Osteoblast (primary cell): ENCODE results near the gene GAS2L2. TPM values are rescaled to one million over a fixed set of nuclear protein-coding genes. Genes with fewer than 3 reads are reported as not detected.
A peak's percentile ranks its signal among the peaks of the same experiment; 100 is the strongest.

Experiments used
- DNase-seq: peaks from one replicate; pipeline ENCODE4 v3.0.0; 2011; ENCODE audit warnings: low spot score, mixed read lengths; ENCODE audit not compliant: insufficient read length; ENCODE audit errors: missing footprints
- H2AFZ ChIP-seq: 2 replicates; pipeline ENCODE4 v1.6.0; 2011; ENCODE audit warnings: mild to moderate bottlenecking, low read length
- H3K27ac ChIP-seq: 2 replicates; pipeline ENCODE4 v1.5.1; 2011; ENCODE audit warnings: mild to moderate bottlenecking, low read depth, low read length, moderate library complexity
- H3K27me3 ChIP-seq: 2 replicates; pipeline ENCODE4 v1.6.0; 2012; ENCODE audit warnings: mild to moderate bottlenecking, control low read depth, inconsistent platforms, low read length, moderate library complexity; ENCODE audit not compliant: insufficient read depth
- H3K36me3 ChIP-seq: 2 replicates; pipeline ENCODE4 v1.5.1; 2011; ENCODE audit warnings: mild to moderate bottlenecking, low read length, control low read depth, moderate library complexity; ENCODE audit not compliant: insufficient read depth
- H3K4me1 ChIP-seq: 2 replicates; pipeline ENCODE4 v1.5.1; 2011; ENCODE audit warnings: mild to moderate bottlenecking, low read length, control low read depth, moderate library complexity; ENCODE audit not compliant: insufficient read depth
- H3K4me2 ChIP-seq: 2 replicates; pipeline ENCODE4 v1.6.0; 2011; ENCODE audit warnings: mild to moderate bottlenecking, low read length; ENCODE audit not compliant: insufficient read depth
- H3K4me3 ChIP-seq: fragments of 200-600 bp; sonication (generic); 3 replicates; pipeline ENCODE4 v1.5.1; 2012; ENCODE audit warnings: mild to moderate bottlenecking, low read length, inconsistent platforms; ENCODE audit not compliant: insufficient read depth
- H3K79me2 ChIP-seq: 2 replicates; pipeline ENCODE4 v1.6.0; 2012; ENCODE audit warnings: mild to moderate bottlenecking, low read length, control low read depth, inconsistent platforms; ENCODE audit not compliant: insufficient read depth
- H3K9me3 ChIP-seq: 2 replicates; pipeline ENCODE4 v1.5.1; 2011; ENCODE audit warnings: low read depth, low read length, control low read depth
- H4K20me1 ChIP-seq: 2 replicates; pipeline ENCODE4 v1.6.0; 2012; ENCODE audit warnings: mild to moderate bottlenecking, low read length, control low read depth; ENCODE audit not compliant: insufficient read depth
- CTCF ChIP-seq: IDR thresholded peaks from 2 replicates; pipeline ENCODE4 v1.5.1; 2011; ENCODE audit warnings: mild to moderate bottlenecking, low read depth, low read length, moderate library complexity; ENCODE audit errors: extremely low read depth
- total RNA-seq: library from RNA; depleted of rRNA; stranded (reverse); fragments of >200 nt; gene quantifications from 2 replicates; pipeline ENCODE4 v1.2.3, GENCODE V29; 2012

GAS2L2 gene
- total RNA-seq, 1 donor, result not detected

GRCh38 chr17:35793257-35793656, 40.2 kb upstream of the GAS2L2 start:
- Histone ChIP-seq H3K36me3 (no peaks in the 10 kb centered on the region), H3K4me2 (no peak overlapping the region), H3K79me2 (no peaks in the 10 kb centered on the region), H4K20me1 (no peaks in the 10 kb centered on the region), H3K27me3 (peaks cover 65% of the 10 kb centered on the region), H3K9me3 (no peaks in the 10 kb centered on the region), H3K27ac (no peak overlapping the region), H3K4me1 (peaks cover 16% of the 10 kb centered on the region), H3K4me3 (no peak overlapping the region), H2AFZ (no peak overlapping the region)
- DNase-seq, result peak; percentile 17
- TF ChIP-seq CTCF, result no peak

- Histone ChIP-seq H3K4me1 (peaks cover 28% of the 10 kb centered on the region), H3K9me3 (no peaks in the 10 kb centered on the region), H4K20me1 (no peaks in the 10 kb centered on the region), H3K27ac (no peak overlapping the region), H3K4me3 (no peak overlapping the region), H2AFZ (no peak overlapping the region), H3K27me3 (peaks cover 50% of the 10 kb centered on the region), H3K4me2 (no peak overlapping the region), H3K79me2 (no peaks in the 10 kb centered on the region), H3K36me3 (no peaks in the 10 kb centered on the region)
- no peak for DNase-seq
- no peak for TF ChIP-seq CTCF
These were observed 38.8 kb upstream of the GAS2L2 start for GRCh38 chr17:35791681-35792350.

GRCh38 chr17:35790841-35791240, 37.8 kb upstream of the GAS2L2 start:
- no peak overlapping the region for H3K4me2 ChIP-seq
- H2AFZ ChIP-seq, result no peak overlapping the region
- H3K79me2 ChIP-seq, result no peaks in the 10 kb centered on the region
- no peaks in the 10 kb centered on the region for H3K36me3 ChIP-seq
- peaks cover 33% of the 10 kb centered on the region for H3K4me1 ChIP-seq
- DNase-seq, result no peak
- H3K4me3 ChIP-seq, result no peak overlapping the region
- no peaks in the 10 kb centered on the region for H3K9me3 ChIP-seq
- H3K27ac ChIP-seq, result no peak overlapping the region
- TF ChIP-seq CTCF, result no peak
- no peaks in the 10 kb centered on the region for H4K20me1 ChIP-seq
- H3K27me3 ChIP-seq, result peaks cover 43% of the 10 kb centered on the region

- Histone ChIP-seq H3K79me2 (no peaks in the 10 kb centered on the region), H3K4me1 (peaks cover 45% of the 10 kb centered on the region), H3K36me3 (no peaks in the 10 kb centered on the region), H3K27me3 (peaks cover 24% of the 10 kb centered on the region), H4K20me1 (no peaks in the 10 kb centered on the region), H3K4me3 (peak overlapping the region; percentile 40), H3K9me3 (no peaks in the 10 kb centered on the region), H3K27ac (peak overlapping the region; percentile 89), H3K4me2 (peak overlapping the region; percentile 68), H2AFZ (peak overlapping the region; percentile 75)
- DNase-seq, result peak; percentile 97
- no peak for TF ChIP-seq CTCF
These were observed 35.7 kb upstream of the GAS2L2 start for GRCh38 chr17:35788477-35789368.
